ENCODE data around the gene RUFY1. TPM values are rescaled to one million over a fixed set of nuclear protein-coding genes. Genes with fewer than 3 reads are reported as not detected.
A peak's percentile ranks its signal among the peaks of the same experiment; 100 is the strongest.
"Not testable (repeated sequence)": the region's sequence is repeated elsewhere in the genome, so short reads cannot be mapped to it uniquely, and the experiment has no call there.

The RUFY1 gene
- total and polyA plus RNA-seq, 2 of the 13 experiments (the other 11 are each of a cell fraction or from before 2014, with no cell fraction given): 19.9 to 31.9 TPM

DNA sequence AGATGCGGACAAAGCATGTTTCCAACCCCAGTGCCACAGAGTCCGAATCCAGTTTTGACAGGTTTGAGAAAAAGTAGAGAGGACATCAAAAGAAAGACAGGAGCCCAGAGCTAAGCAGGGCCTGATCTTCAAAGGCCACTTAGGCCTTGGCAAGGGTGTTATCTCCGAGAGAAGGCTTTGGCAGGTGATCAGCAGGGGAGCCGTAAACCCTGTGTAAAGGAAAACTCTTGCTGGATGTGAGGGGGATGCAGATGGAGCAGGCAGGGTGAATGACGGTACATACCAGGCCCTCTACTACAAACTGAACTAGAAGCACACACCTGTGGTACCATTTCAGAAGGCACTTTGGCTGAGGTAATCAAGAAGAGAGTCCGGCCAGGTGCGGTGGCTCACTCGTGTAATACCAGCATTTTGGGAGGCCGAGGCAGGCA is 74.5 kb downstream of the RUFY1 start:
- Histone ChIP-seq H3K36me3 (replicated peaks in 1 of 2; ENCODE audit: control insufficient read depth in 1 of 2, insufficient read depth in 2 of 2, low read length in 2 of 2) (peaks cover 5 to 26% of the 10 kb centered on the region in 2 experiments), H3K79me2 (ENCODE audit: insufficient read depth, low read length) (peaks cover 41% of the 10 kb centered on the region), H3K4me2 (ENCODE audit: low read depth, low read length) (peak overlapping the region; percentile 86), H3K27ac (ENCODE audit: extremely low read length, insufficient read depth, low read length) (peak overlapping the region; percentile 97), H3K27me3 (ENCODE audit: control insufficient read depth in 1 of 2, insufficient read depth in 2 of 2, low read length in 2 of 2) (no peaks in the 10 kb centered on the region; a peak in 1 of 5 replicates), H4K20me1 (ENCODE audit: insufficient read depth, low read length) (peaks cover 33% of the 10 kb centered on the region), H2AFZ (ENCODE audit: low read length) (no peak overlapping the region), H3K4me1 (ENCODE audit: insufficient read depth, low read length) (peaks cover 35% of the 10 kb centered on the region), H3K9me3 (ENCODE audit: low read length) (no peaks in the 10 kb centered on the region), H3K4me3 (replicated peaks in 1 of 3; ENCODE audit: insufficient read depth in 1 of 3, low read depth in 2 of 3, low read length in 3 of 3) (peak overlapping the region; percentile 62 to 88 (median 84)), H3K9ac (ENCODE audit: insufficient read depth, low read depth, low read length) (peak overlapping the region; percentile 98)
- POLR2A ChIA-PET: interaction anchor here (1.3 to 3.7 kb wide), 10 partner anchors 8 to 1579 kb away, joined by 3 to 102 read pairs (median 29); partner anchors contain the start of genes CANX, CBY3 and MAML1
- in situ Hi-C loops (cut with HindIII; ENCODE audit: extremely low pct_ligation_motif_present, low pct_unique_long_range_greater_than_20kb): no loop called here
- DNase-seq (ENCODE audit: low spot score): no peak
- ATAC-seq: peak; percentile 2; the same call in 2 of the 3 replicates
- 0 out of 2 replicates have a peak, but pooled peaks have one; percentile 10 for TF ChIP-seq DNMT1 (CRISPR knock-in tag; IDR thresholded peaks at IDR 0.05)
- TF ChIP-seq, protein P1, sequence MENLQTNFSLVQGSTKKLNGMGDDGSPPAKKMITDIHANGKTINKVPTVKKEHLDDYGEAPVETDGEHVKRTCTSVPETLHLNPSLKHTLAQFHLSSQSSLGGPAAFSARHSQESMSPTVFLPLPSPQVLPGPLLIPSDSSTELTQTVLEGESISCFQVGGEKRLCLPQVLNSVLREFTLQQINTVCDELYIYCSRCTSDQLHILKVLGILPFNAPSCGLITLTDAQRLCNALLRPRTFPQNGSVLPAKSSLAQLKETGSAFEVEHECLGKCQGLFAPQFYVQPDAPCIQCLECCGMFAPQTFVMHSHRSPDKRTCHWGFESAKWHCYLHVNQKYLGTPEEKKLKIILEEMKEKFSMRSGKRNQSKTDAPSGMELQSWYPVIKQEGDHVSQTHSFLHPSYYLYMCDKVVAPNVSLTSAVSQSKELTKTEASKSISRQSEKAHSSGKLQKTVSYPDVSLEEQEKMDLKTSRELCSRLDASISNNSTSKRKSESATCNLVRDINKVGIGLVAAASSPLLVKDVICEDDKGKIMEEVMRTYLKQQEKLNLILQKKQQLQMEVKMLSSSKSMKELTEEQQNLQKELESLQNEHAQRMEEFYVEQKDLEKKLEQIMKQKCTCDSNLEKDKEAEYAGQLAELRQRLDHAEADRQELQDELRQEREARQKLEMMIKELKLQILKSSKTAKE (CRISPR knock-in tag; IDR thresholded peaks at IDR 0.05; ENCODE audit: borderline replicate concordance): 0 out of 2 replicates have a peak, but pooled peaks have one; percentile 6
- 0 out of 2 replicates have a peak, but pooled peaks have one; percentile 3 for TF ChIP-seq RARG (CRISPR knock-in tag; IDR thresholded peaks at IDR 0.05; ENCODE audit: low read depth)
- 0 out of 2 replicates have a peak, but pooled peaks have one; percentile 18 for TF ChIP-seq ARID2 (CRISPR knock-in tag; IDR thresholded peaks at IDR 0.05; ENCODE audit: borderline replicate concordance)
- TF ChIP-seq ZNF75D (CRISPR knock-in tag; IDR thresholded peaks at IDR 0.05; ENCODE audit: borderline replicate concordance): no peak
- CTCF ChIA-PET (ENCODE audit: low intra/inter-chr PET ratio, low total read pairs): no interaction called here
- FAIRE-seq: peak; percentile 34
- 45% methylated on average over 8 of the region's 9 CpGs for WGBS (ENCODE audit: low lambda C conversion rate)
- BruUV-seq (replicated peaks): no TSS peak
- intact Hi-C loops (cut with micrococcal nuclease; ENCODE audit: unreplicated experiment): loop anchor here (5.0 kb wide), 1 partner anchor 72 kb away; the partner anchor contains the start of gene CANX

DNA sequence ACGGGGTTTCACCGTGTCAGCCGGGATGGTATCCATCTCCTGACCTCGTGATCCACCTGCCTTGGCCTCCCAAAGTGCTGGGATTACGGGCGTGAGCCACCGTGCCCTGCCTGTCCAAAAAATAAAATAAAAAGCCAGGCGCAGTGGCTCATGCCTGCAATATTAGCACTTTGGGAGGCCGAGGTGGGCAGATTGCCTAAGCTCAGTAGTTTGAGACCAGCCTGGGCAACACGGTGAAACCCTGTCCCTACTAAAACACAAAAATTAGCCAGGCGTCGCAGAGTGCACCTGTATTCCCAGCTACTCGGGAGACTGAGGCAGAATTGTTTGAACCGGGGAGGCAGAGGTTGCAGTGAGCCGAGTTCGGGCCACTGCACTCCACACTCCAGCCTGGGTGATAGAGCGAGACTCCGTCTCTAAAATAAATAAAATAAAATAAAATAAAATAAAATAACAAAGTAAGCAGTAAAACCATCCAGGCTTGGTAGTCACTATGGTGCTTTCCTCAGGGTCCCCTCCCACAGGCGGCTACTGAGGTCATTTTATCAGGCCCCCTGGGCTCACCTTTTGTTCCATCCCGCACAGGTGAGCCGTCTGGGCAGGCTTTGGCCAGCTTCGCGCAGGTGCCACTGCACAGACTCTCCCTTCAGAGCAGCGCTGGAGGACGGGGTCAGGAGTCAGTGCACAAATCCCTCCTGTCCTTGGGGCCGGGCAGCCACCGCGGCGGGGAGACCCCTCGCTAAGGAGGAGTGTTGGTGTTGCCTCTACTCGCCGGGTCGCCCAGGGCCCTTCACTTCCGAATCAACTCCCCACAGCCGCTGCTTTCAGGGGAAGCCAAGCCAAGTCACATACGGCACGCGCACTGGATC is 83.4 kb downstream of the RUFY1 start:
- intact Hi-C loops (cut with micrococcal nuclease; ENCODE audit: unreplicated experiment); H3K27ac ChIP-seq (ENCODE audit: extremely low read length, insufficient read depth, low read length); H3K79me2 ChIP-seq (ENCODE audit: insufficient read depth, low read length); H3K4me1 ChIP-seq (ENCODE audit: insufficient read depth, low read length); CTCF ChIA-PET (ENCODE audit: low intra/inter-chr PET ratio, low total read pairs); FAIRE-seq; in situ Hi-C loops (cut with HindIII; ENCODE audit: extremely low pct_ligation_motif_present, low pct_unique_long_range_greater_than_20kb); H4K20me1 ChIP-seq (ENCODE audit: insufficient read depth, low read length); H3K9me3 ChIP-seq (ENCODE audit: low read length); H2AFZ ChIP-seq (ENCODE audit: low read length); H3K9ac ChIP-seq (ENCODE audit: insufficient read depth, low read depth, low read length); BruUV-seq (replicated peaks); H3K27me3 ChIP-seq (ENCODE audit: control insufficient read depth in 1 of 2, insufficient read depth in 2 of 2, low read length in 2 of 2); DNase-seq (ENCODE audit: low spot score); H3K36me3 ChIP-seq (replicated peaks in 1 of 2; ENCODE audit: control insufficient read depth in 1 of 2, insufficient read depth in 2 of 2, low read length in 2 of 2): not testable (repeated sequence)
- Histone ChIP-seq H3K4me3 (replicated peaks in 1 of 3; ENCODE audit: insufficient read depth in 1 of 3, low read depth in 2 of 3, low read length in 3 of 3) (peak overlapping the region in 2 of 3 experiments; percentile 35 to 48; a peak in 2 of 6 replicates), H3K4me2 (ENCODE audit: low read depth, low read length) (peak overlapping the region; percentile 76)
- peak; percentile 74 for ATAC-seq
- POLR2A ChIA-PET: interaction anchor here (2.8 kb wide), 1 partner anchor 10 kb away, joined by 29 read pairs; the partner anchor contains the start of gene HNRNPH1
- 51% methylated on average over 19 of the region's 38 CpGs for WGBS (ENCODE audit: low lambda C conversion rate)

DNA sequence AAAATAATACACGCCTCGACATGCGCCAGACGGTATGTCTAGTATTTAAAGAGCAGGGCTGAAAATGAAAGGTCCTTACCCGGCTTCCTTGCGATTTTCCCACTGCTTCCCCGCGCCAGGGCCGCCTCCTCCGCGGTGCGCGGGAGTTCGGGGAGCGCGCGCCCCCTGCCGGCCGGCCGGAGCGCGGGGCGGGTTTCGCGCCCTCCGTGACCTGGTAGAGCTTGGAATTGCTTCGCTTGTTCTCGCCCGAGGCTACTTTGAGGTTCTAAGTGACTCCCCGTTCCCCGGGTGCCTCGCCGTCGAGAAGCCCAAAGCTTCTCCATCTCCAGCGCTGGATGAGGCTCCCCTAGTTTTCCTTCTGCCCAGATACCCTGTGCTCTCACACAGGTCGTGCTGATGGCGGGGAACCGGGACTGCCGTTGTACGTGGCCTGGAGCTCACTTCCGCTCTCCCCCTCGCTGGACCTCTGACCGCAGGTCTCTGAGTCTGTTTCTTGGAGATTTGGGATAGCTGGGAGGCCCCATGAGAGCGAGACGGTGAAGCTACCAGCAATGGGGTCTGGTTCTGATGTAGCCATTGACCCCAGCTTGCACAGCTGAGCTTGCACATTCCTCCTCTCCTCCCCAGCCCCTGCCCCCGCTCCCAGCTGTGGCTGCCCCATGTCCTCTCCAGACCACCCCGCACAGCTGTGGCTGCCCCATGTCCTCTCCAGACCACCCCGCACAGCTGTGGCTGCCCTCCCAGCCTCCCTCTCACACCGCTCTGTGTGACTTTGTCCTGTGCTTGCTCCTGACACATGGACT is 84.2 kb downstream of the RUFY1 start:
- H2AFZ ChIP-seq (ENCODE audit: low read length): not testable (repeated sequence)

More for the DNA sequence above, 84.2 kb downstream of the RUFY1 start:
- H3K4me2 ChIP-seq (ENCODE audit: low read depth, low read length); intact Hi-C loops (cut with micrococcal nuclease; ENCODE audit: unreplicated experiment); CTCF ChIA-PET (ENCODE audit: low intra/inter-chr PET ratio, low total read pairs); POLR2A ChIA-PET; in situ Hi-C loops (cut with HindIII; ENCODE audit: extremely low pct_ligation_motif_present, low pct_unique_long_range_greater_than_20kb); H3K4me1 ChIP-seq (ENCODE audit: insufficient read depth, low read length); H3K9me3 ChIP-seq (ENCODE audit: low read length); H3K9ac ChIP-seq (ENCODE audit: insufficient read depth, low read depth, low read length); H3K27me3 ChIP-seq (ENCODE audit: control insufficient read depth in 1 of 2, insufficient read depth in 2 of 2, low read length in 2 of 2); H3K79me2 ChIP-seq (ENCODE audit: insufficient read depth, low read length); H3K27ac ChIP-seq (ENCODE audit: extremely low read length, insufficient read depth, low read length); DNase-seq (ENCODE audit: low spot score); H4K20me1 ChIP-seq (ENCODE audit: insufficient read depth, low read length); H3K36me3 ChIP-seq (replicated peaks in 1 of 2; ENCODE audit: control insufficient read depth in 1 of 2, insufficient read depth in 2 of 2, low read length in 2 of 2); H3K4me3 ChIP-seq (replicated peaks in 1 of 3; ENCODE audit: insufficient read depth in 1 of 3, low read depth in 2 of 3, low read length in 3 of 3): not testable (repeated sequence)
- ATAC-seq (peak; percentile 96), FAIRE-seq (peak; percentile 12)
- WGBS (ENCODE audit: low lambda C conversion rate): no CpG with 5 or more reads among the region's 49 CpGs
- BruUV-seq (replicated peaks): TSS peak; percentile 79
